ENCODE results near the gene PREX1.

GRCh38 chr20:48672324-48672723 is 155.5 kb downstream of the PREX1 start:
- no peak for TF ChIP-seq CTCF (IDR thresholded peaks at IDR 0.05)
- TF ChIP-seq USF2 (IDR thresholded peaks at IDR 0.05; ENCODE audit: borderline replicate concordance, low read depth, low read length): no peak
